Upper lobe of left lung (tissue), 6 donors: Measurements from ENCODE around the gene CLCN2. TPM values are rescaled to one million over a fixed set of nuclear protein-coding genes. Genes with fewer than 3 reads are reported as not detected.

Source experiments
- ATAC-seq, 2 donors: fragments of 200-7000 bp; cut with Tn5 transposase; one replicate each; pipeline ENCODE4 v1.9.1; 2022; ENCODE audit warnings: mild to moderate bottlenecking in 2 of 2, moderate library complexity in 2 of 2; ENCODE audit not compliant: low FRiP score in 2 of 2
- DNase-seq, 2 donors: peaks; one replicate each; pipeline ENCODE4 v3.0.0-alpha.2; 2019 to 2020
- H3K27ac ChIP-seq, 4 donors: fragments of 200-600 bp; sonication (generic); one replicate each; pipeline ENCODE4 v1.5.1; 2016 to 2019
- H3K27me3 ChIP-seq, 4 donors: fragments of 200-600 bp; sonication (generic); one replicate each; pipeline ENCODE4 v1.5.1; 2017 to 2019
- H3K36me3 ChIP-seq, 4 donors: fragments of 200-600 bp; sonication (generic); one replicate each; pipeline ENCODE4 v1.5.1; 2016 to 2019
- H3K4me1 ChIP-seq, 4 donors: fragments of 200-600 bp; sonication (generic); one replicate each; pipeline ENCODE4 v1.5.1; 2018 to 2019
- H3K4me3 ChIP-seq, 4 donors: fragments of 200-600 bp; sonication (generic); one replicate each; pipeline ENCODE4 v1.5.1; 2017 to 2019; ENCODE audit warnings: mild to moderate bottlenecking in 2 of 4, moderate library complexity in 1 of 4
- H3K9me3 ChIP-seq, 4 donors: fragments of 200-600 bp; sonication (generic); one replicate each; pipeline ENCODE4 v1.5.1; 2018 to 2019
- CTCF ChIP-seq, 6 experiments: fragments of 450-650 bp in 4 of 6; fragments of 200-600 bp in 2 of 6; sonication (generic) in 2 of 6; IDR thresholded peaks; one replicate each; pipeline ENCODE4 v1.5.1; 2016 to 2019; ENCODE audit warnings: antibody characterized with exemption in 6 of 6
- EP300 ChIP-seq, 4 donors: sonication (generic); formaldehyde crosslinking; IDR thresholded peaks; one replicate each; pipeline ENCODE4 v1.5.1; 2017; ENCODE audit warnings: antibody characterized with exemption in 4 of 4, control low read depth in 2 of 4
- POLR2A ChIP-seq, 4 donors: fragments of 450-650 bp; IDR thresholded peaks; one replicate each; pipeline ENCODE4 v1.5.1; 2016 to 2017; ENCODE audit warnings: antibody characterized with exemption in 4 of 4, mild to moderate bottlenecking in 2 of 4
- POLR2AphosphoS5 ChIP-seq, 2 donors: sonication (generic); formaldehyde crosslinking; IDR thresholded peaks; one replicate each; pipeline ENCODE4 v1.5.1; 2017; ENCODE audit warnings: antibody characterized with exemption in 2 of 2
- WGBS, 2 donors: methylation state at CpG; one replicate each; pipeline ENCODE4 v1.1.5; 2017 to 2018; 5-methylcytosine and 5-hydroxymethylcytosine counted together
- total RNA-seq, 6 donors: library from RNA; depleted of rRNA in 4 of 6; stranded (reverse); fragments of >200 nt in 4 of 6; gene quantifications; one replicate each; pipeline versions ENCODE4 v1.1.0 to v1.2.1, GENCODE V29; 2016 to 2021
- donor health status: DM: no; HTN: no; CAD: no; lungs with moderate emphysema.
- donor health status: DM: no; HTN: yes; CAD: no; lungs with severe emphysema.

The CLCN2 gene
- total RNA-seq, 6 donors from 2014 or later = 3.0 to 14.7 (median 5.3) TPM

GRCh38 chr3:184323696-184324095 is 37.7 kb downstream of the CLCN2 start:
- ATAC-seq (no peak), DNase-seq (no peak)
- TF ChIP-seq POLR2AphosphoS5 (IDR thresholded peaks at IDR 0.05) = no peak
- TF ChIP-seq CTCF (IDR thresholded peaks at IDR 0.05) = no peak
- no peak for TF ChIP-seq EP300 (IDR thresholded peaks at IDR 0.05)
- no peak for TF ChIP-seq POLR2A (IDR thresholded peaks at IDR 0.05)
- Histone ChIP-seq H3K27ac (no peak overlapping the region), H3K9me3 (no peaks in the 10 kb centered on the region), H3K36me3 (peaks cover 81 to 86% (median 84%) of the 10 kb centered on the region in 4 donors), H3K27me3 (no peaks in the 10 kb centered on the region), H3K4me1 (peaks cover 24 to 38% (median 32%) of the 10 kb centered on the region in 4 donors), H3K4me3 (no peak overlapping the region)
- 91 to 96% methylated on average over 8 of the region's 8 CpGs for WGBS, 2 donors

GRCh38 chr3:184322731-184323487 is 38.5 kb downstream of the CLCN2 start:
- Histone ChIP-seq H3K36me3 (peaks cover 73 to 86% (median 82%) of the 10 kb centered on the region in 4 donors), H3K27me3 (no peaks in the 10 kb centered on the region), H3K4me3 (no peak overlapping the region), H3K4me1 (peaks cover 32 to 46% (median 39%) of the 10 kb centered on the region in 4 donors), H3K27ac (peak overlapping the region in 3 of 4 donors; percentile 18 to 86 (median 22)), H3K9me3 (no peaks in the 10 kb centered on the region)
- 83 to 91% methylated on average over 20 of the region's 20 CpGs for WGBS, 2 donors
- TF ChIP-seq EP300 (IDR thresholded peaks at IDR 0.05) (no peak), POLR2AphosphoS5 (IDR thresholded peaks at IDR 0.05) (no peak), POLR2A (IDR thresholded peaks at IDR 0.05) (no peak), CTCF (IDR thresholded peaks at IDR 0.05) (no peak)
- ATAC-seq (no peak), DNase-seq (peak; percentile 52 to 55)

GRCh38 chr3:184321666-184322065 is 39.7 kb downstream of the CLCN2 start:
- Histone ChIP-seq H3K36me3 (peaks cover 60 to 84% (median 78%) of the 10 kb centered on the region in 4 donors), H3K4me1 (peaks cover 44 to 58% (median 52%) of the 10 kb centered on the region in 4 donors), H3K4me3 (no peak overlapping the region), H3K9me3 (no peaks in the 10 kb centered on the region), H3K27me3 (no peaks in the 10 kb centered on the region), H3K27ac (peak overlapping the region in 3 of 4 donors; percentile 13 to 86 (median 60))
- DNase-seq (no peak), ATAC-seq (no peak)
- TF ChIP-seq POLR2A (IDR thresholded peaks at IDR 0.05) = no peak
- TF ChIP-seq CTCF (IDR thresholded peaks at IDR 0.05) = no peak
- TF ChIP-seq POLR2AphosphoS5 (IDR thresholded peaks at IDR 0.05) = no peak
- no peak for TF ChIP-seq EP300 (IDR thresholded peaks at IDR 0.05)
- WGBS, 2 donors = 73 to 89% methylated on average over 5 of the region's 5 CpGs

- peak overlapping the region in 3 of 4 donors; percentile 4 to 43 (median 41) for H3K4me3 ChIP-seq
- peak overlapping the region; percentile 83 to 92 (median 86) for H3K27ac ChIP-seq
- H3K27me3 ChIP-seq = no peaks in the 10 kb centered on the region
- H3K36me3 ChIP-seq = peaks cover 44 to 77% (median 62%) of the 10 kb centered on the region in 4 donors
- DNase-seq (peak; percentile 79 to 98), ATAC-seq (peak; percentile 94)
- peaks cover 56 to 71% (median 63%) of the 10 kb centered on the region in 4 donors for H3K4me1 ChIP-seq
- H3K9me3 ChIP-seq = no peaks in the 10 kb centered on the region
- TF ChIP-seq CTCF (IDR thresholded peaks at IDR 0.05) = no peak
- peak in 1 of 4 donors; percentile 38 for TF ChIP-seq EP300 (IDR thresholded peaks at IDR 0.05)
- TF ChIP-seq POLR2AphosphoS5 (IDR thresholded peaks at IDR 0.05) = peak in 1 of 2 donors; percentile 7
- TF ChIP-seq POLR2A (IDR thresholded peaks at IDR 0.05) = no peak
- 0 to 3% methylated on average over 1 to 4 of the region's 4 CpGs for whole genome bisulfite sequencing, 2 donors
Observed at GRCh38 chr3:184320104-184320445, 41.3 kb downstream of the CLCN2 start.
